ENCODE results near the gene OR52E8. TPM values are rescaled to one million over a fixed set of nuclear protein-coding genes. Genes with fewer than 3 reads are reported as not detected.

OR52E8 gene
- total RNA-seq, 1 experiment from 2014 or later: not detected

- Mint-ChIP-seq H3K9me3 (ENCODE audit: unreplicated experiment) (no peaks in the 10 kb centered on the region), H3K27me3 (ENCODE audit: insufficient read depth, unreplicated experiment) (no peaks in the 10 kb centered on the region), H3K4me1 (ENCODE audit: insufficient read depth, unreplicated experiment) (no peaks in the 10 kb centered on the region), H3K27ac (ENCODE audit: low read depth, unreplicated experiment) (no peak overlapping the region), H3K4me3 (ENCODE audit: unreplicated experiment) (no peak overlapping the region), H3K36me3 (ENCODE audit: insufficient read depth, unreplicated experiment) (no peaks in the 10 kb centered on the region)
- intact Hi-C loops (cut with micrococcal nuclease): no loop called here
- no peak for TF ChIP-seq CTCF (IDR thresholded peaks at IDR 0.05; ENCODE audit: unreplicated experiment)
- no TSS peak for BruUV-seq (replicated peaks)
- POLR2A ChIA-PET: no interaction called here
- no peak for DNase-seq (ENCODE audit: unreplicated experiment)
- CTCF ChIA-PET: interaction anchor here (0.6 kb wide), 1 partner anchor 20 kb away, joined by 3 read pairs; no protein-coding TSS in a partner anchor
Observed at GRCh38 chr11:5846701-5847100, 10.8 kb downstream of the OR52E8 start.

- ChIA-PET CTCF (interaction anchor here (0.6 kb wide), 2 partner anchors 305 to 487 kb away, joined by 3 read pairs; no protein-coding TSS in a partner anchor), POLR2A (no interaction called here)
- no peaks in the 10 kb centered on the region for H3K36me3 Mint-ChIP-seq (ENCODE audit: insufficient read depth, unreplicated experiment)
- no peaks in the 10 kb centered on the region for H3K27me3 Mint-ChIP-seq (ENCODE audit: insufficient read depth, unreplicated experiment)
- intact Hi-C loops (cut with micrococcal nuclease): no loop called here
- no peak within 1 kb of the TSS for H3K4me3 Mint-ChIP-seq (ENCODE audit: unreplicated experiment)
- no peaks in the 10 kb centered on the region for H3K9me3 Mint-ChIP-seq (ENCODE audit: unreplicated experiment)
- no TSS peak for BruUV-seq (replicated peaks)
- no peak for TF ChIP-seq CTCF (IDR thresholded peaks at IDR 0.05; ENCODE audit: unreplicated experiment)
- no peaks in the 10 kb centered on the region for H3K4me1 Mint-ChIP-seq (ENCODE audit: insufficient read depth, unreplicated experiment)
- H3K27ac Mint-ChIP-seq (ENCODE audit: low read depth, unreplicated experiment): no peak within 1 kb of the TSS
- no peak for DNase-seq (ENCODE audit: unreplicated experiment)
Observed at GRCh38 chr11:5841797-5842196, 15.7 kb downstream of the OR52E8 start, which contains the start of gene OR52E6. Gene OR52E6, minus strand, starts transcription at chr11:5841897. Its CDS starts 0 bp downstream, at chr11:5841897.

- Mint-ChIP-seq H3K27ac (ENCODE audit: low read depth, unreplicated experiment) (no peak overlapping the region), H3K9me3 (ENCODE audit: unreplicated experiment) (no peaks in the 10 kb centered on the region), H3K4me1 (ENCODE audit: insufficient read depth, unreplicated experiment) (no peaks in the 10 kb centered on the region), H3K4me3 (ENCODE audit: unreplicated experiment) (no peak overlapping the region), H3K27me3 (ENCODE audit: insufficient read depth, unreplicated experiment) (no peaks in the 10 kb centered on the region), H3K36me3 (ENCODE audit: insufficient read depth, unreplicated experiment) (no peaks in the 10 kb centered on the region)
- ChIA-PET POLR2A (no interaction called here), CTCF (no interaction called here)
- intact Hi-C loops (cut with micrococcal nuclease): no loop called here
- no peak for TF ChIP-seq CTCF (IDR thresholded peaks at IDR 0.05; ENCODE audit: unreplicated experiment)
- no TSS peak for BruUV-seq (replicated peaks)
- no peak for DNase-seq (ENCODE audit: unreplicated experiment)
Observed at GRCh38 chr11:5837695-5838094, 19.8 kb downstream of the OR52E8 start.

GRCh38 chr11:5833446-5833845 lies 24.0 kb downstream of the OR52E8 start:
- POLR2A ChIA-PET: no interaction called here
- no TSS peak for BruUV-seq (replicated peaks)
- TF ChIP-seq CTCF (IDR thresholded peaks at IDR 0.05; ENCODE audit: unreplicated experiment): no peak
- Mint-ChIP-seq H3K9me3 (ENCODE audit: unreplicated experiment) (no peaks in the 10 kb centered on the region), H3K4me3 (ENCODE audit: unreplicated experiment) (no peak overlapping the region), H3K27me3 (ENCODE audit: insufficient read depth, unreplicated experiment) (no peaks in the 10 kb centered on the region), H3K27ac (ENCODE audit: low read depth, unreplicated experiment) (no peak overlapping the region), H3K4me1 (ENCODE audit: insufficient read depth, unreplicated experiment) (no peaks in the 10 kb centered on the region), H3K36me3 (ENCODE audit: insufficient read depth, unreplicated experiment) (no peaks in the 10 kb centered on the region)
- CTCF ChIA-PET: no interaction called here
- DNase-seq (ENCODE audit: unreplicated experiment): no peak
- intact Hi-C loops (cut with micrococcal nuclease): no loop called here
